Measurements from ENCODE around the gene STAC2.
A peak's percentile ranks its signal among the peaks of the same experiment; 100 is the strongest.

STAC2 gene

GRCh38 chr17:39231591-39232551 is 6.1 kb upstream of the STAC2 start:
- DNase-seq (ENCODE audit: low read depth in 2 of 2): peak; percentile 33 to 48

GRCh38 chr17:39231091-39231561 is 5.4 kb upstream of the STAC2 start:
- no peak for DNase-seq (ENCODE audit: low read depth in 2 of 2)

- DNase-seq (ENCODE audit: low read depth in 2 of 2): no peak
Observed at GRCh38 chr17:39230361-39230760, 4.6 kb upstream of the STAC2 start.

- no peak for DNase-seq (ENCODE audit: low read depth in 2 of 2)
Observed at GRCh38 chr17:39229274-39229913, 3.6 kb upstream of the STAC2 start.

GRCh38 chr17:39227364-39227919 is 1.7 kb upstream of the STAC2 start:
- DNase-seq (ENCODE audit: low read depth in 2 of 2): no peak

- DNase-seq (ENCODE audit: low read depth in 2 of 2): peak; percentile 23 to 63
Observed at GRCh38 chr17:39225959-39226683, 376 bp upstream of the STAC2 start.

- no peak for DNase-seq (ENCODE audit: low read depth in 2 of 2)
Observed at GRCh38 chr17:39224778-39225307, 902 bp downstream of the STAC2 start.

GRCh38 chr17:39223907-39224777 is 1.6 kb downstream of the STAC2 start:
- no peak for DNase-seq (ENCODE audit: low read depth in 2 of 2)

- no peak for DNase-seq (ENCODE audit: low read depth in 2 of 2)
Observed at GRCh38 chr17:39222866-39223834, 2.6 kb downstream of the STAC2 start.

- no peak for DNase-seq (ENCODE audit: low read depth in 2 of 2)
Observed at GRCh38 chr17:39222151-39222550, 3.6 kb downstream of the STAC2 start.

GRCh38 chr17:39221572-39221971 is 4.2 kb downstream of the STAC2 start:
- DNase-seq (ENCODE audit: low read depth in 2 of 2): no peak

- no peak for DNase-seq (ENCODE audit: low read depth in 2 of 2)
Observed at GRCh38 chr17:39219647-39220154, 6.0 kb downstream of the STAC2 start.

GRCh38 chr17:39218906-39219305 is 6.8 kb downstream of the STAC2 start:
- no peak for DNase-seq (ENCODE audit: low read depth in 2 of 2)

GRCh38 chr17:39217734-39218369 is 7.9 kb downstream of the STAC2 start:
- DNase-seq (ENCODE audit: low read depth in 2 of 2): no peak

GRCh38 chr17:39213852-39214251 is 11.9 kb downstream of the STAC2 start:
- no peak for DNase-seq (ENCODE audit: low read depth in 2 of 2)

GRCh38 chr17:39212841-39213480 is 12.8 kb downstream of the STAC2 start:
- no peak for DNase-seq (ENCODE audit: low read depth in 2 of 2)

GRCh38 chr17:39212195-39212810 is 13.4 kb downstream of the STAC2 start:
- DNase-seq (ENCODE audit: low read depth in 2 of 2): no peak

GRCh38 chr17:39210093-39210434 is 15.7 kb downstream of the STAC2 start:
- no peak for DNase-seq (ENCODE audit: low read depth in 2 of 2)
